GM19239 (cell line): ENCODE measurements around the gene AK9.
"Not testable (repeated sequence)": the region's sequence is repeated elsewhere in the genome, so short reads cannot be mapped to it uniquely, and the experiment has no call there.

Source experiments
- DNase-seq: peaks from one replicate; pipeline ENCODE4 v3.0.0; 2011; ENCODE audit warnings: low spot score; ENCODE audit not compliant: insufficient read length
- FAIRE-seq: peaks from 2 replicates; lab custom pipeline; 2011; peaks lifted over from hg19 to GRCh38; lab: Jason Lieb, UNC

Gene AK9

GRCh38 chr6:109690737-109691621, at the start of gene AK9, which contains the start of gene FIG4:
Gene AK9, minus strand, starts transcription at chr6:109691202. Its CDS starts 15,457 bp downstream, at chr6:109675745.
Gene FIG4, plus strand, starts transcription at chr6:109691296. Its CDS starts 140 bp downstream, at chr6:109691436.
- DNase-seq (peak; percentile 77), FAIRE-seq (peak; percentile 99)

- DNase-seq = no peak
- FAIRE-seq = no peak
These were observed 49.8 kb upstream of the AK9 start for GRCh38 chr6:109740787-109741186.

- FAIRE-seq (no peak), DNase-seq (no peak)
These were observed 48.7 kb upstream of the AK9 start for GRCh38 chr6:109739686-109740085.

GRCh38 chr6:109738667-109739066, 47.7 kb upstream of the AK9 start:
- FAIRE-seq = no peak
- DNase-seq = no peak

GRCh38 chr6:109738255-109738654, 47.3 kb upstream of the AK9 start:
- FAIRE-seq = no peak
- DNase-seq = no peak

- no peak for FAIRE-seq
- DNase-seq = no peak
These were observed 45.4 kb upstream of the AK9 start for GRCh38 chr6:109736273-109737025.

GRCh38 chr6:109725250-109725649, 34.2 kb upstream of the AK9 start:
- DNase-seq, FAIRE-seq: not testable (repeated sequence)

GRCh38 chr6:109722564-109723254, 31.7 kb upstream of the AK9 start:
- no peak for DNase-seq
- no peak for FAIRE-seq

GRCh38 chr6:109722011-109722410, 31.0 kb upstream of the AK9 start:
- FAIRE-seq (no peak), DNase-seq (no peak)

- DNase-seq (no peak), FAIRE-seq (no peak)
These were observed 29.3 kb upstream of the AK9 start for GRCh38 chr6:109720311-109720710.

GRCh38 chr6:109718991-109719390, 28.0 kb upstream of the AK9 start:
- FAIRE-seq (no peak), DNase-seq (no peak)

GRCh38 chr6:109717971-109718370, 27.0 kb upstream of the AK9 start:
- FAIRE-seq (no peak), DNase-seq (no peak)

GRCh38 chr6:109715616-109716015, 24.6 kb upstream of the AK9 start:
- FAIRE-seq (no peak), DNase-seq (no peak)

- no peak for DNase-seq
- FAIRE-seq = no peak
These were observed 23.6 kb upstream of the AK9 start for GRCh38 chr6:109714611-109715010.

- FAIRE-seq = no peak
- no peak for DNase-seq
These were observed 23.2 kb upstream of the AK9 start for GRCh38 chr6:109714166-109714565.

- DNase-seq (no peak), FAIRE-seq (no peak)
These were observed 22.1 kb upstream of the AK9 start for GRCh38 chr6:109713097-109713496.

GRCh38 chr6:109708099-109708498, 17.1 kb upstream of the AK9 start:
- not testable (repeated sequence) for DNase-seq, FAIRE-seq

GRCh38 chr6:109706513-109706912, 15.5 kb upstream of the AK9 start:
- FAIRE-seq (no peak), DNase-seq (no peak)

- peak; percentile 93 for FAIRE-seq
- peak; percentile 39 for DNase-seq
These were observed 14.3 kb upstream of the AK9 start for GRCh38 chr6:109705258-109705657.

- FAIRE-seq (no peak), DNase-seq (no peak)
These were observed 11.8 kb upstream of the AK9 start for GRCh38 chr6:109702791-109703190.

- DNase-seq (no peak), FAIRE-seq (no peak)
These were observed 10.8 kb upstream of the AK9 start for GRCh38 chr6:109701774-109702173.
